Keratinocyte (primary cell): ENCODE results near the gene SOX5. TPM values are rescaled to one million over a fixed set of nuclear protein-coding genes. Genes with fewer than 3 reads are reported as not detected.

Experiments used
- DNase-seq: peaks from one replicate; pipeline ENCODE4 v3.0.0-alpha.2; 2011; ENCODE audit warnings: low read depth, missing footprints, low spot score
- FAIRE-seq: peaks from 2 replicates; lab custom pipeline; 2011; peaks lifted over from hg19 to GRCh38; lab: Jason Lieb, UNC
- H2AFZ ChIP-seq: 2 replicates; pipeline ENCODE4 v1.6.0; 2012; ENCODE audit warnings: low read length, control low read depth, inconsistent platforms; ENCODE audit not compliant: control insufficient read depth
- H3K27ac ChIP-seq: 2 replicates; pipeline ENCODE4 v1.5.1; 2011; ENCODE audit warnings: low read length; ENCODE audit not compliant: control insufficient read depth, insufficient read depth
- H3K27me3 ChIP-seq: 3 replicates; pipeline ENCODE4 v1.6.0; 2011; ENCODE audit warnings: low read length; ENCODE audit not compliant: control insufficient read depth, insufficient read depth; ENCODE audit errors: extremely low read depth
- H3K36me3 ChIP-seq, 2 experiments: 2 replicates in 1 of 2; 3 replicates in 1 of 2; pipeline ENCODE4 v1.5.1; 2011; ENCODE audit warnings: low read length in 2 of 2, mild to moderate bottlenecking in 1 of 2; ENCODE audit not compliant: control insufficient read depth in 2 of 2, insufficient read depth in 2 of 2; ENCODE audit errors: extremely low read depth in 1 of 2
- H3K4me1 ChIP-seq: 3 replicates; pipeline ENCODE4 v1.5.1; 2011; ENCODE audit warnings: low read length; ENCODE audit not compliant: control insufficient read depth, insufficient read depth; ENCODE audit errors: extremely low read depth
- H3K4me2 ChIP-seq: 3 replicates; pipeline ENCODE4 v1.6.0; 2011; ENCODE audit warnings: low read depth, low read length; ENCODE audit not compliant: control insufficient read depth, insufficient read depth; ENCODE audit errors: extremely low read depth
- H3K4me3 ChIP-seq, 3 experiments: fragments of 200-600 bp in 1 of 3; sonication (generic) in 1 of 3; 2 replicates in 2 of 3; 3 replicates in 1 of 3; pipeline ENCODE4 v1.5.1; 2011 to 2016; ENCODE audit warnings: low read length in 3 of 3, mild to moderate bottlenecking in 3 of 3, control low read depth in 2 of 3, inconsistent platforms in 1 of 3, low read depth in 1 of 3, mixed read lengths in 1 of 3, mixed run types in 1 of 3, moderate library complexity in 1 of 3; ENCODE audit not compliant: control insufficient read depth in 2 of 3, insufficient read depth in 2 of 3; ENCODE audit errors: extremely low read depth in 1 of 3
- H3K79me2 ChIP-seq: 2 replicates; pipeline ENCODE4 v1.6.0; 2012; ENCODE audit warnings: low read length; ENCODE audit not compliant: control insufficient read depth, insufficient read depth
- H3K9ac ChIP-seq: 3 replicates; pipeline ENCODE4 v1.6.0; 2011; ENCODE audit warnings: low read length; ENCODE audit not compliant: control insufficient read depth, insufficient read depth; ENCODE audit errors: extremely low read depth
- H3K9me1 ChIP-seq: 3 replicates; pipeline ENCODE4 v1.6.0; 2011; ENCODE audit warnings: low read length; ENCODE audit not compliant: control insufficient read depth, insufficient read depth; ENCODE audit errors: extremely low read depth
- H3K9me3 ChIP-seq: 2 replicates; pipeline ENCODE4 v1.5.1; 2012; ENCODE audit warnings: low read depth, low read length; ENCODE audit not compliant: control insufficient read depth
- H4K20me1 ChIP-seq: 3 replicates; pipeline ENCODE4 v1.6.0; 2011; ENCODE audit warnings: low read length; ENCODE audit not compliant: control insufficient read depth, insufficient read depth; ENCODE audit errors: extremely low read depth
- EZH2 ChIP-seq: IDR thresholded peaks from one replicate; pipeline ENCODE4 v1.6.1; 2012; ENCODE audit warnings: inconsistent platforms, mild to moderate bottlenecking, low read length, moderate library complexity
- dilution Hi-C: fragments of 300-500 bp; cut with MboI; formaldehyde crosslinking; loops from one replicate; pipeline ENCODE4 v1.7.0; 2020; ENCODE audit warnings: low sequenced_read_pairs; ENCODE audit not compliant: extremely low pct_ligation_motif_present
- polyA plus RNA-seq, 5 experiments: library from polyadenylated mRNA; depleted of rRNA in 3 of 5; stranded (reverse) in 3 of 5; stranded (forward) in 1 of 5; unstranded in 1 of 5; fragments of >200 nt; gene quantifications; 1 replicate in 1 of 5; 2 replicates in 3 of 5; 3 replicates in 1 of 5; pipeline versions ENCODE4 v1.2.1 to v1.2.3, GENCODE V29; 2011 to 2012; ENCODE audit warnings: missing spikeins in 2 of 5, low read depth in 1 of 5, low replicate concordance in 1 of 5
- TF ChIP-seq, protein P1 (sequence below), 3 experiments: IDR thresholded peaks in 1 of 3; conservative IDR thresholded peaks in 1 of 3; optimal IDR thresholded peaks in 1 of 3; 2 replicates in 2 of 3; 3 replicates in 1 of 3; pipeline versions ENCODE3 to v1.5.1; 2011; ENCODE audit warnings: low read length in 3 of 3, mild to moderate bottlenecking in 3 of 3, moderate library complexity in 2 of 3, control low read depth in 1 of 3, inconsistent platforms in 1 of 3; ENCODE audit not compliant: insufficient read depth in 2 of 3; ENCODE audit errors: extremely low read depth in 1 of 3

SOX5 gene
- polyA plus RNA-seq, 1 donor (not counting 4 experiments of a cell fraction or from before 2014, with no cell fraction given), result not detected

DNA sequence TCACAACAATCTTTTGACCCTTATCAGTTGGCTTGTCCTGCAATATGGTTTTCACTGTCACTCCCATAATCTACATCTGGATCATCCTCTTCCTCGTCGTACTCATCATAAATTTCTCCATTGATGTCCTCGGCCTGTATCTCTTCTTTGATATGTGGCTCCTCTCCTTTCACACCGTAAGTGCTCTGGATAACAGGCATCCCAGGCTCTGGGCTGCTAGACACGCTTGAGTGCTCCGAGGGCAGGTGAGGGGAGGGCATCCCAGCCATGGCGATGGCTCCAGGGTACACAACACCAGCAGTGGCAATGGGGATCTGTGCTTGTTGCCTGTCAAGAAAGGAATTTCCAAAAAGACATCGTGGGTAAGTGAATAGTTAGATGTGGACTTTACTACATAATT is 415.3 kb downstream of the SOX5 start:
- no peaks in the 10 kb centered on the region for H3K9me1 ChIP-seq
- H2AFZ ChIP-seq, result no peak overlapping the region
- H3K36me3 ChIP-seq, result no peaks in the 10 kb centered on the region
- H3K9ac ChIP-seq, result no peak overlapping the region
- no peak overlapping the region for H3K27ac ChIP-seq
- TF ChIP-seq EZH2, result no peak
- TF ChIP-seq, protein P1, sequence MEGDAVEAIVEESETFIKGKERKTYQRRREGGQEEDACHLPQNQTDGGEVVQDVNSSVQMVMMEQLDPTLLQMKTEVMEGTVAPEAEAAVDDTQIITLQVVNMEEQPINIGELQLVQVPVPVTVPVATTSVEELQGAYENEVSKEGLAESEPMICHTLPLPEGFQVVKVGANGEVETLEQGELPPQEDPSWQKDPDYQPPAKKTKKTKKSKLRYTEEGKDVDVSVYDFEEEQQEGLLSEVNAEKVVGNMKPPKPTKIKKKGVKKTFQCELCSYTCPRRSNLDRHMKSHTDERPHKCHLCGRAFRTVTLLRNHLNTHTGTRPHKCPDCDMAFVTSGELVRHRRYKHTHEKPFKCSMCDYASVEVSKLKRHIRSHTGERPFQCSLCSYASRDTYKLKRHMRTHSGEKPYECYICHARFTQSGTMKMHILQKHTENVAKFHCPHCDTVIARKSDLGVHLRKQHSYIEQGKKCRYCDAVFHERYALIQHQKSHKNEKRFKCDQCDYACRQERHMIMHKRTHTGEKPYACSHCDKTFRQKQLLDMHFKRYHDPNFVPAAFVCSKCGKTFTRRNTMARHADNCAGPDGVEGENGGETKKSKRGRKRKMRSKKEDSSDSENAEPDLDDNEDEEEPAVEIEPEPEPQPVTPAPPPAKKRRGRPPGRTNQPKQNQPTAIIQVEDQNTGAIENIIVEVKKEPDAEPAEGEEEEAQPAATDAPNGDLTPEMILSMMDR (optimal IDR thresholded peaks at IDR 0.05 in 1 of 3, IDR thresholded peaks at IDR 0.05 in 1 of 3, conservative IDR thresholded peaks at IDR 0.05 in 1 of 3; ENCODE audit: extremely low read depth in 1 of 3, insufficient read depth in 2 of 3, low read length in 3 of 3), result no peak
- no peaks in the 10 kb centered on the region for H3K9me3 ChIP-seq
- H3K4me1 ChIP-seq, result no peaks in the 10 kb centered on the region
- DNase-seq (no peak), FAIRE-seq (no peak)
- no peaks in the 10 kb centered on the region for H3K79me2 ChIP-seq
- no peaks in the 10 kb centered on the region for H4K20me1 ChIP-seq
- no peak overlapping the region for H3K4me2 ChIP-seq
- dilution Hi-C loops, result no loop called here
- H3K4me3 ChIP-seq, result no peak overlapping the region
- no peaks in the 10 kb centered on the region for H3K27me3 ChIP-seq

DNA sequence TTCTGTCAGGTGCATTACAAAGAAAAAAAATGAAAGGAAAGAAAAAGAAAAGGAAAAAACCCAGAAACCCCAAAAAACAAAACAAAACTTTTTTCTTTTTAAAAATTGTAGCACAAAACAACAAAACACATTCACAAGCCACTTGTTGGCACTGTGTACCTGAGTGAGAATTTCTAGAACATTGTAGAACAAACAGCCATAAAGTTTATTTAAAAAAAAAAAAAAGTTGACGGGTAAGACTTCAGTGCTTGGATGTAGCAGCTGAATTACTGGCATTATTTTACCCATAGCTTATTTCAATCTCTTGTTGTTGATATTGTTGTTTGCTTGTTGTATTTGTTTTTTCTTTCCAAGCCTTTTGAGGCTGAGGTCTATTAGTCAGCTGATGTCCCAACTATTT is 415.8 kb downstream of the SOX5 start:
- dilution Hi-C loops, result no loop called here
- Histone ChIP-seq H3K27me3 (no peaks in the 10 kb centered on the region), H3K79me2 (no peaks in the 10 kb centered on the region), H4K20me1 (no peaks in the 10 kb centered on the region), H3K9ac (no peak overlapping the region), H3K36me3 (no peaks in the 10 kb centered on the region), H2AFZ (no peak overlapping the region), H3K4me3 (no peak overlapping the region), H3K27ac (no peak overlapping the region), H3K9me3 (no peaks in the 10 kb centered on the region), H3K9me1 (no peaks in the 10 kb centered on the region), H3K4me1 (no peaks in the 10 kb centered on the region), H3K4me2 (no peak overlapping the region)
- TF ChIP-seq EZH2, result no peak
- TF ChIP-seq, protein P1 (optimal IDR thresholded peaks at IDR 0.05 in 1 of 3, IDR thresholded peaks at IDR 0.05 in 1 of 3, conservative IDR thresholded peaks at IDR 0.05 in 1 of 3; ENCODE audit: extremely low read depth in 1 of 3, insufficient read depth in 2 of 3, low read length in 3 of 3), result no peak
- DNase-seq (no peak), FAIRE-seq (no peak)
